Immature natural killer cell (primary cell): ENCODE data around the gene RAPGEFL1. TPM values are rescaled to one million over a fixed set of nuclear protein-coding genes. Genes with fewer than 3 reads are reported as not detected.
"Not testable (repeated sequence)": the region's sequence is repeated elsewhere in the genome, so short reads cannot be mapped to it uniquely, and the experiment has no call there.

Experiments
- DNase-seq, 3 donors: peaks; one replicate each; pipeline ENCODE4 v3.0.0; 2022; ENCODE audit warnings: mixed read lengths in 1 of 3
- H3K27ac Mint-ChIP-seq, 6 donors: one replicate each; pipeline ENCODE4 v1.8.0; 2020; ENCODE audit warnings: mixed read lengths in 6 of 6, mild to moderate bottlenecking in 5 of 6, inconsistent platforms in 4 of 6, moderate library complexity in 3 of 6
- H3K27me3 Mint-ChIP-seq, 3 donors: one replicate each; pipeline ENCODE4 v1.8.0; 2020 to 2021; ENCODE audit warnings: low read depth in 3 of 3, mild to moderate bottlenecking in 3 of 3, mixed read lengths in 3 of 3, moderate library complexity in 3 of 3, inconsistent platforms in 1 of 3
- H3K36me3 Mint-ChIP-seq, 3 donors: one replicate each; pipeline ENCODE4 v1.8.0; 2020; ENCODE audit warnings: mixed read lengths in 3 of 3, inconsistent platforms in 2 of 3, mild to moderate bottlenecking in 2 of 3
- H3K4me1 Mint-ChIP-seq, 2 donors: one replicate each; pipeline ENCODE4 v1.8.0; 2020; ENCODE audit warnings: inconsistent platforms in 2 of 2, mild to moderate bottlenecking in 2 of 2, mixed read lengths in 2 of 2, moderate library complexity in 1 of 2
- H3K4me3 Mint-ChIP-seq, 5 donors: one replicate each; pipeline ENCODE4 v1.8.0; 2020; ENCODE audit warnings: mild to moderate bottlenecking in 5 of 5, mixed read lengths in 5 of 5, inconsistent platforms in 3 of 5, moderate library complexity in 3 of 5
- H3K9me3 Mint-ChIP-seq, 6 donors: one replicate each; pipeline ENCODE4 v1.8.0; 2020; ENCODE audit warnings: mild to moderate bottlenecking in 6 of 6, mixed read lengths in 6 of 6, inconsistent platforms in 4 of 6, moderate library complexity in 3 of 6
- polyA plus RNA-seq, 3 donors: library from polyadenylated mRNA; unstranded; fragments of 300-500 nt; fragmentation: Illumina TruSeq; gene quantifications; one replicate each; pipeline ENCODE4 v1.2.3, GENCODE V29; 2021

RAPGEFL1 gene
- polyA plus RNA-seq, 3 donors from 2014 or later, result not detected

DNA sequence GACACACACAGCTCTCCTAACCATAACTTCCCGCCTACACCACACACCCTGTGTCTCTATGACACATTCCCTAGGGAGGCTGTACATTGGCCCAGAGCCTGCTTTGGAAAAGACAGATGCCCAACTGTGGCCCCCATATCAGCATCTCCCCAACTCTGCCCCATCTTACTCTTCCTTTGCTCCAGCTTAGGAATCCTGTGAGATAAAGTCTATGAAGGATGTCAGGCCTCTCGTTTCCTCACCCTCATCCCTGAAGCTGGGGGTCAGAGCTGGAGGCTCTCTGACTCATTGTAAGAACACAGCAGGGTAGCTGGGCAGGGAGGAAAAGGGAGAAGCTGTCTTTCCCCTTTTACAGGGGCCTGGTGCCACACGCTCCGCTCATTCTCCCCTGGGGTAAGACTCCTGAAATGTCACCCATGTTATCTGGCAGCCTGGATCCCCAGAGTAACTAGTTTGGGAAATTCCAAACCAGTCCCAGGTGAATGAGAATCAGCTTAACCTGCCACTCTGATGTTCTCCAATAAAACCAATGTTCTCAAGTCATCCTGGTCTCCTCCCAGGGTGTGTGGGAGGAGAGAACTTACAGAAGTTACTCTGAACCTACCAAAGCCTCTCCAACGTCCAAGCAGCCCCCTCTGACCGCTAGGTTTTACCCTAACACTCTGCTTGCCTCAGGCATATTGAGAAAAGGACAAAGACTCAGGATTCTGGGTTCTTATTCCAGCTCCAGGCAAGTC lies 2.8 kb downstream of the RAPGEFL1 start:
- H3K36me3 Mint-ChIP-seq, result peaks cover 0 to 4% (median 0%) of the 10 kb centered on the region in 3 donors
- H3K4me1 Mint-ChIP-seq, result peaks cover 8% of the 10 kb centered on the region in 2 donors
- H3K27ac Mint-ChIP-seq, result peak overlapping the region in 1 of 6 donors; percentile 30
- H3K27me3 Mint-ChIP-seq, result peaks cover 0 to 4% (median 2%) of the 10 kb centered on the region in 3 donors
- H3K9me3 Mint-ChIP-seq, result no peaks in the 10 kb centered on the region
- H3K4me3 Mint-ChIP-seq, result no peak overlapping the region
- DNase-seq, result no peak

DNA sequence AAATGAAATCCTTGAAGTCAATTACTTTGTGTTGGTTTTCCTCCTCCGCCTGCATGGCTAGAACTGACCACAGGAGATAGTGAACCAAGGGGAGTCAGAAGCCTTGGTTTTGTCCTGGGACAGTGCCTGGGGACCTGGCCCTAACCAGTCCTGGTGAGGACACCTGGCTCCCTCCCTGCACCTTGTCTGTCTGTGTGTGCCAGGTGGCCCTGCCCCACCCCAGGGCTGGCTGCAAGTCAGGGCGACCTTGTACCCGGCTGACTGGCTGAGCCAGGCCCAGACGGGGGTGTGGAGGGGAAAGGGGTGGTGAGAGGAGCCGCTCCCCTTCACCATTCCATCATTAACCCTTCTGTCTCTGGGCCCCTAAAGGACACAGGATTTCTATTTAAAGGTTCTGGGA lies 3.4 kb downstream of the RAPGEFL1 start:
- no peak for DNase-seq
- Mint-ChIP-seq H3K9me3 (no peaks in the 10 kb centered on the region), H3K4me1 (peaks cover 8% of the 10 kb centered on the region in 2 donors), H3K27ac (no peak overlapping the region), H3K36me3 (peaks cover 0 to 4% (median 0%) of the 10 kb centered on the region in 3 donors), H3K4me3 (no peak overlapping the region), H3K27me3 (peaks cover 0 to 4% (median 2%) of the 10 kb centered on the region in 3 donors)

DNA sequence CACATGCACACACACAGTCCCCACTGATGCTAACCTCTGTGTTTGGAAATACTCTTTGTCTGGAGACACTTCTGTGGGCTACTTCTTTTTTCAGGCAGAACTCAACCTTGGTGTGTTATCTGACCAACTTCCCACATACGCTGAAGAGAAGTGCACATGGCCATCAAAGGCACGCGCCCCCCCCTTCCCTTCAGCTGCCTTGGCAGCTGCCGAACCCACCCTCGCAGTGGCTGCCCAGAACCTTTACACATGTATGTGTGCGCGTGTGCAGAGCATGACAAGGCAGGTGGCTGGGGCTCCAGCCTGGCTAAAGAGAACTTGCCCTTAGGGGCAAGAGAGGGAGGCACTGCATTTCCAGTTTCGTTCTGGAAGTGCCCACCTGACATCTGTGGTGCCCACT lies 3.9 kb downstream of the RAPGEFL1 start:
- H3K36me3 Mint-ChIP-seq, result no peaks in the 10 kb centered on the region
- DNase-seq, result no peak
- no peak overlapping the region for H3K4me3 Mint-ChIP-seq
- H3K4me1 Mint-ChIP-seq, result peaks cover 8% of the 10 kb centered on the region in 2 donors
- no peak overlapping the region for H3K27ac Mint-ChIP-seq
- H3K9me3 Mint-ChIP-seq, result no peaks in the 10 kb centered on the region
- H3K27me3 Mint-ChIP-seq, result peaks cover 0 to 2% (median under 1%) of the 10 kb centered on the region in 3 donors

DNA sequence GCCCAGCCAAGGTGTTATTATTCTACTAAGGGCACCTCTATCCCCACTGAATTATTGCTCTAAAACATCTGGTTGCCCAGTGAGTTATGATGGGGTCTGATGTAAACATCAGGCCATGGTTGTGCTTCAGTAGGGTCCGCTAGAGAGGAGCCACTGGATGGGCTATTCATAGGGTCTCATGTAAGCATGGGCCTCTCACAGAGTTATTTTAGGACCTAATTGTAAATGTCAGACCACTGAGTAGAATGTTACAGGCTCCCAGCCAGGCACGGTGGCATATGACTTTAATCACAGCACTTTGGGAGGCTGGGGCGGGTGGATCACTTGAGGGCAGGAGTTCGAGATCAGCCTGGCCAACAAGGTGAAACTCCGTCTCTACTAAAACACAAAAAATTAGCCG lies 5.3 kb downstream of the RAPGEFL1 start:
- H3K4me3 Mint-ChIP-seq, result no peak overlapping the region
- H3K27ac Mint-ChIP-seq, result no peak overlapping the region
- peaks cover 0 to 2% of the 10 kb centered on the region in 2 donors for H3K4me1 Mint-ChIP-seq
- DNase-seq, result no peak
- no peaks in the 10 kb centered on the region for H3K9me3 Mint-ChIP-seq
- no peaks in the 10 kb centered on the region for H3K27me3 Mint-ChIP-seq
- peaks cover 0 to 5% (median 0%) of the 10 kb centered on the region in 3 donors for H3K36me3 Mint-ChIP-seq

GRCh38 chr17:40187238-40187637 lies 10.0 kb downstream of the RAPGEFL1 start:
- no peak for DNase-seq
- Mint-ChIP-seq H3K4me3 (no peak overlapping the region), H3K9me3 (no peaks in the 10 kb centered on the region), H3K27ac (peak overlapping the region in 1 of 6 donors; percentile 45), H3K27me3 (peaks cover 0 to 7% (median 0%) of the 10 kb centered on the region in 3 donors), H3K36me3 (peaks cover 0 to 5% (median 0%) of the 10 kb centered on the region in 3 donors), H3K4me1 (peaks cover 0 to 5% of the 10 kb centered on the region in 2 donors)

GRCh38 chr17:40188694-40189093 lies 11.4 kb downstream of the RAPGEFL1 start:
- no peaks in the 10 kb centered on the region for H3K9me3 Mint-ChIP-seq
- DNase-seq, result no peak
- peaks cover 0 to 5% of the 10 kb centered on the region in 2 donors for H3K4me1 Mint-ChIP-seq
- H3K4me3 Mint-ChIP-seq, result no peak overlapping the region
- H3K27ac Mint-ChIP-seq, result no peak overlapping the region
- H3K27me3 Mint-ChIP-seq, result peaks cover 0 to 7% (median 0%) of the 10 kb centered on the region in 3 donors
- H3K36me3 Mint-ChIP-seq, result peaks cover 0 to 5% (median 0%) of the 10 kb centered on the region in 3 donors

GRCh38 chr17:40190197-40191021 lies 13.1 kb downstream of the RAPGEFL1 start:
- peaks cover 0 to 5% of the 10 kb centered on the region in 2 donors for H3K4me1 Mint-ChIP-seq
- H3K36me3 Mint-ChIP-seq, result peaks cover 0 to 5% (median 4%) of the 10 kb centered on the region in 3 donors
- no peak overlapping the region for H3K27ac Mint-ChIP-seq
- H3K9me3 Mint-ChIP-seq, result no peaks in the 10 kb centered on the region
- DNase-seq, result no peak
- H3K4me3 Mint-ChIP-seq, result peak overlapping the region; percentile 65 to 90 (median 82)
- H3K27me3 Mint-ChIP-seq, result peaks cover 0 to 10% (median 0%) of the 10 kb centered on the region in 3 donors

DNA sequence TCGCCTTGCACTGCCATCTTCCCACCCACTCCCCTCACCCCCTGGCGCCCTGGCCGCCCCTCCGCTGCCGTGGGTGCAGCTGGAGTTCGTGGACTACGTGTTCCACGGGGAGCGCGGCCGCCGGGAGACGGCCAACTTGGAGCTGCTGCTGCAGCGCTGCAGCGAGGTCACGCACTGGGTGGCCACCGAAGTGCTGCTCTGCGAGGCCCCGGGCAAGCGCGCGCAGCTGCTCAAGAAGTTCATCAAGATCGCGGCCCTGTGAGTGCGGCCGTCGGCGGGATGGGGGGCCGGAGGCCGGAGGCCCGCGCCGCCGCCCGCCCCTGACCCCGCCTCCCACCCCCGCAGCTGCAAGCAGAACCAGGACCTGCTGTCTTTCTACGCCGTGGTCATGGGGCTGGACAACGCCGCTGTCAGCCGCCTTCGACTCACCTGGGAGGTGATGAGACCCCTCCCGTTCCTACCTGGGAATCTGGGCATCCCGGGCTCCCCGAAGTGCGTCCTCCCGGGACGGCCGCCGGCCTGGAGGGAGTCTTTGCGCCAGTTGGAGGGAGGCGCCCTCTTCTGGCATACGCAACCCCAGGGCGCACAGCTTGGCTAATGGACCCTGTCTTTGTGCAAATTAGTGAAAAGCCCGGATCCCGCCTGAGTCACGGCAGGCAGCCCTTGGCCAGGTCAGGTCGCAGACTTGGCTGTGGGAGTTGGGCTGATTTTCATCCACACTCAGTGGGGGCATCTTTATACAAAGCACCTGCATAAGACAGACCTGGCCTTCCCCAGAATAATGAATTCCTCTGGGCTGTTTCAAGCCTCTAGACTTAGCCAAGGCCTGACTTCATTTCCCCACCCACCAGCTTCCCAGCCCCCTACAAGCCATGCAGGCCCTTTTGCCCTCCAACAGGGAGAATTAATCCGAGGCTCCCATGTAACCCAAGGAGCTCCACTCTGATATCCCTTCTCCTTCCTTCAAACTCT lies 14.3 kb downstream of the RAPGEFL1 start:
- H3K27ac Mint-ChIP-seq, result peak overlapping the region in 1 of 6 donors; percentile 46
- peaks cover 0 to 5% of the 10 kb centered on the region in 2 donors for H3K4me1 Mint-ChIP-seq
- peaks cover 0 to 5% (median 4%) of the 10 kb centered on the region in 3 donors for H3K36me3 Mint-ChIP-seq
- DNase-seq, result peak; percentile 51 to 64 (median 53)
- peak overlapping the region; percentile 87 to 94 (median 91) for H3K4me3 Mint-ChIP-seq
- H3K9me3 Mint-ChIP-seq, result no peaks in the 10 kb centered on the region
- H3K27me3 Mint-ChIP-seq, result peaks cover 0 to 11% (median 0%) of the 10 kb centered on the region in 3 donors

GRCh38 chr17:40192961-40193360 lies 15.7 kb downstream of the RAPGEFL1 start:
- Mint-ChIP-seq H3K4me1 (peaks cover 0 to 5% of the 10 kb centered on the region in 2 donors), H3K4me3 (no peak overlapping the region), H3K27me3 (peaks cover 0 to 11% (median 0%) of the 10 kb centered on the region in 3 donors), H3K36me3 (peaks cover 0 to 4% (median 0%) of the 10 kb centered on the region in 3 donors), H3K9me3 (no peaks in the 10 kb centered on the region), H3K27ac (peak overlapping the region in 1 of 6 donors; percentile 7)
- DNase-seq, result no peak

GRCh38 chr17:40194821-40195220 lies 17.6 kb downstream of the RAPGEFL1 start:
- Mint-ChIP-seq H3K36me3 (peaks cover 0 to 4% (median 0%) of the 10 kb centered on the region in 3 donors), H3K27me3 (peaks cover 1 to 10% (median 2%) of the 10 kb centered on the region in 3 donors)

DNA sequence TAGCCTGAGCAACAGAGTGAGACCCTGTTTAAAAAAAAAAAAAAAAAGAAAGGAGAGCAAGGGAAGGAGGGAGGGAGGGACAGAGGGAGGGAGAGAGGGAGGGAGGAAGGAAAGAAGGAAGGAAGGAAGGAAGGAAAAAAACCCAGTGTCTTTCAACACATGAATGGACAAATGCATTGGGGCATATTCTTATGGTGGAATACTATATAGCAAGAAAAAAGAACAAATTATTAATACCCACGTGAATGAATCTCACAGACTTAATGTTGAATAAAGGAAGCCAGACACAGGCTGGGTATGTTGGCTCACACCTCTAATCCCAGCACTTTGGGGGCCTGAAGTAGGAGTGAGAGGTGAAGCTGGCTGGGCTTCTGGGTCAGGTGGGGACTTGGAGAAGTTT lies 20.3 kb downstream of the RAPGEFL1 start:
- no peaks in the 10 kb centered on the region for H3K9me3 Mint-ChIP-seq
- no peak overlapping the region for H3K27ac Mint-ChIP-seq
- no peak overlapping the region for H3K4me3 Mint-ChIP-seq
- peaks cover 0 to 4% (median 0%) of the 10 kb centered on the region in 3 donors for H3K36me3 Mint-ChIP-seq
- DNase-seq, result no peak
- peaks cover 2 to 7% (median 6%) of the 10 kb centered on the region in 3 donors for H3K27me3 Mint-ChIP-seq
- no peaks in the 10 kb centered on the region for H3K4me1 Mint-ChIP-seq

More at GRCh38 chr17:40194821-40195220, 17.6 kb downstream of the RAPGEFL1 start:
- H3K4me3 Mint-ChIP-seq, result no peak overlapping the region
- no peak overlapping the region for H3K27ac Mint-ChIP-seq
- peaks cover 0 to 5% of the 10 kb centered on the region in 2 donors for H3K4me1 Mint-ChIP-seq
- no peaks in the 10 kb centered on the region for H3K9me3 Mint-ChIP-seq
- DNase-seq, result no peak

DNA sequence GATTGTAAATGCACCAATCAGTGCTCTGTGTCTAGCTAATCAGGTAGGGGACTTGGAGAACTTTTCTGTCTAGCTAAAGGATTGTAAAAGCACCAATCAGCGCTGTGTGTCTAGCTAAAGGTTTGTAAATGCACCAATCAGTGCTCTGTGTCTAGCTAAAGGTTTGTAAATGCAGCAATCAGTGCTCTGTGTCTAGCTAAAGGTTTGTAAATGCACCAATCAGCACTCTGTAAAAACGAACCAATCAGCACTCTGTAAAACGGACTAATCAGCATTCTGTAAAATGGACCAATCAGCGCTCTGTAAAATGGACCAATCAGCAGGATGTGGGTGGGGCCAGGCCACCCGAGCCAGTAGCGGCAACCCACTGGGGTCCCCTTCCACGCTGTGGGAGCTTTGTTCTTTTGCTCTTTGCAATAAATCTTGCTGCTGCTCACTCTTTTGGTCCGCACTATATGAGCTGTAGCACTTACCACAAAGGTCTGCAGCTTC lies 20.7 kb downstream of the RAPGEFL1 start:
- DNase-seq, result peak in 1 of 3 donors; percentile 19
- H3K36me3 Mint-ChIP-seq, H3K27ac Mint-ChIP-seq, H3K27me3 Mint-ChIP-seq, H3K4me1 Mint-ChIP-seq, H3K9me3 Mint-ChIP-seq: not testable (repeated sequence)
- H3K4me3 Mint-ChIP-seq, result peak overlapping the region in 1 of 5 donors; percentile 36

DNA sequence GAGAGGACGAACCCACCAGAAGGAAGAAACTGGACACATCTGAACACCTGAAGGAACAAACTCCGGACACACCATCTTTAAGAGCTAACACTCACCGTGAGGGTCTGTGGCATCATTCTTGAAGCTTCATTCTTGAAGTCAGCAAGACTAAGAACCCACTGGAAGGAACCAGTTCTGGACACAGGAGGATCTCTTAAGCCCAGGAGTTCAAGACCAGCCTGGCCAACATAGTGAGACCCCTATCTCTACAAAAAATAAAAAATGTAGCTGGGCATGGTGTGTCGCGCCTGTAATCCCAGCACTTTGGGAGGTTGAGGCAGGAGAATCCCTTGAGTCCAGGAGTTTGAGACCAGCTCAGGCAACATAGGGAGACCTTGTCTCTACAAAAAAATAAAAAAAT lies 21.3 kb downstream of the RAPGEFL1 start:
- H3K4me1 Mint-ChIP-seq, result no peaks in the 10 kb centered on the region
- peaks cover 4 to 7% (median 6%) of the 10 kb centered on the region in 3 donors for H3K27me3 Mint-ChIP-seq
- no peak overlapping the region for H3K27ac Mint-ChIP-seq

More for the DNA sequence above, 21.3 kb downstream of the RAPGEFL1 start:
- H3K36me3 Mint-ChIP-seq, result peaks cover 0 to 4% (median 0%) of the 10 kb centered on the region in 3 donors
- no peaks in the 10 kb centered on the region for H3K9me3 Mint-ChIP-seq
- H3K4me3 Mint-ChIP-seq, result peak overlapping the region in 1 of 5 donors; percentile 36
- DNase-seq, result no peak
